ENCODE data around the gene CELF4. TPM values are rescaled to one million over a fixed set of nuclear protein-coding genes. Genes with fewer than 3 reads are reported as not detected.

CELF4 gene
- total and polyA plus RNA-seq, 2 of the 4 experiments (the other 2 are of a cell fraction) = not detected

DNA sequence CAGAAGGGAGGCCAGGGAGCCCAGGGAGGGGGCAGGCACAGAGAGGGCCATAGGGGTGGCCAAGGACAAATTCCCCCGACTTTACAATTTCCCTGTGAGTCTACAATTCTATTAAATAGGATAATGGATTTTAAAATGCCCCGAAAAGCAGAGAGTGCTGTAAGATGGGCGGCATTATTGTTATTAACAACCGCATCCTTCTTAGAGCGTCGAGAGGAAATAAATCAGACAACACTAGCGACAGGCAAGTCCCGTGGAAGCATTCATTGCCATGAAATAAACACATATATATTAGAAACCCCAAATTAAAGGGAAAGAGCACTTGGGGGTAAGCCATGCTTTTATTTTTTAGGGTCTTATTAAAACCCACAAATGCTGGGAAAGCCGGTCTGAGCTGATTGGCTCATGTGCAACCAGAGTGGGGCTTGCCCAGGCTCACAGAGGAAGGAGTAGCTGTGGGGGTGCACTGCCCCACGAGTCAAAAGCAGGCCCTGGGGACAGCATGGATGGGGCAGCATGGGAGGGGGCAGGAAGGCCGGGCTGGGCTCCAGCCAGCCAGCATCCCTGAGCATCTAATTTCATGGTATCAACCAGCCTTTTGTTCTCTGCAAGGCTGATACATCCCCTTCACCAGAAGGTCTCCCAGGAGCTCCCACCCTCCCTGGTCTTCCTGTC, 187.1 kb downstream of the CELF4 start:
- in situ Hi-C loops (cut with MboI; ENCODE audit: low sequenced_read_pairs) (no loop called here), dilution Hi-C loops (cut with HindIII; ENCODE audit: low sequenced_read_pairs, unreplicated experiment) (no loop called here), intact Hi-C loops (cut with micrococcal nuclease) (no loop called here)
- Histone ChIP-seq H3K27me3 (ENCODE audit: control insufficient read depth, insufficient read depth, low read length) (peaks cover 27% of the 10 kb centered on the region), H3K18ac (ENCODE audit: low read depth, low read length) (no peak overlapping the region), H3K4me2 (ENCODE audit: low read depth, low read length) (no peak overlapping the region), H3K14ac (replicated peaks; ENCODE audit: low read depth, low read length) (no peak overlapping the region), H4K5ac (ENCODE audit: low read depth, low read length) (no peak overlapping the region), H3K4me3 (ENCODE audit: insufficient read depth, low read depth, low read length) (no peak overlapping the region), H3K9me1 (ENCODE audit: insufficient read depth, low read length) (no peaks in the 10 kb centered on the region), H2BK20ac (ENCODE audit: low read depth, low read length) (no peak overlapping the region), H2BK120ac (ENCODE audit: low read depth, low read length) (no peak overlapping the region), H3K79me1 (ENCODE audit: low read depth in 1 of 2, low read length in 2 of 2) (no peaks in the 10 kb centered on the region), H3K27ac (ENCODE audit: insufficient read depth, low read length) (no peak overlapping the region), H3K23ac (ENCODE audit: low read depth, low read length) (no peak overlapping the region), H3K36me3 (ENCODE audit: control insufficient read depth, insufficient read depth, low read length) (no peaks in the 10 kb centered on the region), H3K9ac (ENCODE audit: low read depth, low read length) (no peak overlapping the region), H2AFZ (replicated peaks; ENCODE audit: low read length, poor library complexity) (no peak overlapping the region), H3K4me1 (ENCODE audit: control insufficient read depth, insufficient read depth, low read length) (no peaks in the 10 kb centered on the region), H4K91ac (ENCODE audit: insufficient read depth, low read depth, low read length) (no peak overlapping the region), H2AK5ac (ENCODE audit: low read depth, low read length) (no peak overlapping the region), H3K9me3 (ENCODE audit: control insufficient read depth, insufficient read depth, low read length) (no peaks in the 10 kb centered on the region), H2AK9ac (replicated peaks; ENCODE audit: low read depth, low read length, poor library complexity) (no peak overlapping the region), H2BK15ac (ENCODE audit: low read depth, low read length) (no peak overlapping the region), H4K20me1 (ENCODE audit: insufficient read depth, low read length) (no peaks in the 10 kb centered on the region), H4K8ac (ENCODE audit: low read depth in 2 of 2, low read length in 2 of 2) (no peak overlapping the region), H3K56ac (ENCODE audit: extremely low read depth, insufficient read depth, low read length) (no peak overlapping the region), H3K4ac (ENCODE audit: low read depth, low read length) (no peak overlapping the region), H2BK5ac (ENCODE audit: low read depth, low read length, poor library complexity, severe bottlenecking) (no peak overlapping the region)
- DNase-seq (no peak), ATAC-seq (ENCODE audit: low read depth) (no peak)
- POLR2A ChIA-PET (ENCODE audit: unreplicated experiment) = no interaction called here
- BruUV-seq (replicated peaks) = no TSS peak
- TF ChIP-seq POLR2A (IDR thresholded peaks at IDR 0.05; ENCODE audit: low read depth, low read length) = no peak
- no peak for TF ChIP-seq MXI1 (IDR thresholded peaks at IDR 0.05; ENCODE audit: borderline replicate concordance, low read depth, low read length)
- no peak for TF ChIP-seq SMC3 (IDR thresholded peaks at IDR 0.05; ENCODE audit: low read depth, low read length)
- TF ChIP-seq, protein P1, sequence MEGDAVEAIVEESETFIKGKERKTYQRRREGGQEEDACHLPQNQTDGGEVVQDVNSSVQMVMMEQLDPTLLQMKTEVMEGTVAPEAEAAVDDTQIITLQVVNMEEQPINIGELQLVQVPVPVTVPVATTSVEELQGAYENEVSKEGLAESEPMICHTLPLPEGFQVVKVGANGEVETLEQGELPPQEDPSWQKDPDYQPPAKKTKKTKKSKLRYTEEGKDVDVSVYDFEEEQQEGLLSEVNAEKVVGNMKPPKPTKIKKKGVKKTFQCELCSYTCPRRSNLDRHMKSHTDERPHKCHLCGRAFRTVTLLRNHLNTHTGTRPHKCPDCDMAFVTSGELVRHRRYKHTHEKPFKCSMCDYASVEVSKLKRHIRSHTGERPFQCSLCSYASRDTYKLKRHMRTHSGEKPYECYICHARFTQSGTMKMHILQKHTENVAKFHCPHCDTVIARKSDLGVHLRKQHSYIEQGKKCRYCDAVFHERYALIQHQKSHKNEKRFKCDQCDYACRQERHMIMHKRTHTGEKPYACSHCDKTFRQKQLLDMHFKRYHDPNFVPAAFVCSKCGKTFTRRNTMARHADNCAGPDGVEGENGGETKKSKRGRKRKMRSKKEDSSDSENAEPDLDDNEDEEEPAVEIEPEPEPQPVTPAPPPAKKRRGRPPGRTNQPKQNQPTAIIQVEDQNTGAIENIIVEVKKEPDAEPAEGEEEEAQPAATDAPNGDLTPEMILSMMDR (conservative IDR thresholded peaks at IDR 0.05; ENCODE audit: low read depth, low read length) = no peak
- TF ChIP-seq RAD21 (IDR thresholded peaks at IDR 0.05; ENCODE audit: low read length) = no peak
- TF ChIP-seq MAZ (IDR thresholded peaks at IDR 0.05; ENCODE audit: borderline replicate concordance, low read depth, low read length) = no peak
- TF ChIP-seq USF2 (IDR thresholded peaks at IDR 0.05; ENCODE audit: low read depth, low read length) = no peak
- TF ChIP-seq FOS (IDR thresholded peaks at IDR 0.05; ENCODE audit: low read depth, low read length) = no peak
- no peak for TF ChIP-seq MAFK (IDR thresholded peaks at IDR 0.05; ENCODE audit: low read depth, low read length)
- CTCF ChIA-PET = no interaction called here
- WGBS, 2 experiments (ENCODE audit: extremely low coverage in 2 of 2, insufficient read length in 1 of 2) = 100% methylated on average over 1 of the region's 11 CpGs; no CpG with 5 or more reads in 1 of the 2 experiments
